22Rv1 (cell line): ENCODE data around the gene RHBDF1.
A peak's percentile ranks its signal among the peaks of the same experiment; 100 is the strongest.

ENCODE experiments used
- H3K27ac ChIP-seq: fragments of 450-650 bp; 2 replicates; pipeline ENCODE4 v1.5.1; 2017
- CTCF ChIP-seq: fragments of 450-650 bp; IDR thresholded peaks from 2 replicates; pipeline ENCODE4 v1.5.1; 2017; ENCODE audit warnings: mild to moderate bottlenecking
- ZFX ChIP-seq: fragments of 450-650 bp; IDR thresholded peaks from 2 replicates; pipeline ENCODE4 v1.6.1; 2017; ENCODE audit warnings: antibody characterized with exemption, borderline replicate concordance

Gene RHBDF1

GRCh38 chr16:85865-86264 is 13.4 kb upstream of the RHBDF1 start:
- no peak for TF ChIP-seq CTCF
- no peak for TF ChIP-seq ZFX
- no peak overlapping the region for H3K27ac ChIP-seq

GRCh38 chr16:85407-85782 is 13.0 kb upstream of the RHBDF1 start:
- H3K27ac ChIP-seq: no peak overlapping the region

DNA sequence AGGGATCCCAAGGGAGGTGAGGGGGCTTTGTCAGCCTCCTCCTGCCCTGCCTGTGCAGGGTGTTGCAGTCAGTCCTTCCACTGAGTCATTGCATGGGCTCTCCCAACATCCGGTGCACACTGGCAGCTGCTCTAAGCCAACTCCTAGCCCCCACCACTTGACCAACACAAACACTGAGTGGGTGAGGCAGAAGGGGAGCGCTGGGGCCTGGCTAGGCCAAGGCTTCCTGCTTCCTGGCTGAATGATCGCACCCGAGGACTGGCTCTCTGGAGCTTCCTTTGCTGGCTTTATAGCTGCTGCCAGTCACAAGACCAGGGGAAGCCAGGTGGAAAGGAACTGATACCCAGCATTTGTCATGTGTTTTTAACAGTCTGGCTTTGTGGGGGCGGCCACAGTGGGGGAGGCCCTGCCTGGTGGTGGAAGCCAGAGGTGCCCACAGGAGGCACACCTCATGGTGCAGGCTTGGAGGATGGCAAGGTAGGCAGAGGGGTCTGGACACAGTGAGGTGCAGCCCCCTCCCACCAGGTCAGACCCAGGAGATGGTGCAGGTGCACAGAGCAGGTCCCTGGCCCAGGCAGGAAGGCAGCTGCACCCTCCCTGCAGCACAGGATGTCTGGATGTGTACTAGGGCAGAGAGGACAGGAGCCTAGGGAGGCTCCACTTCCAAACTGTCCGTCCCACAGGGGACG is 12.4 kb upstream of the RHBDF1 start:
- no peak overlapping the region for H3K27ac ChIP-seq
- TF ChIP-seq CTCF: no peak
- no peak for TF ChIP-seq ZFX

More at GRCh38 chr16:85407-85782, 13.0 kb upstream of the RHBDF1 start:
- no peak for TF ChIP-seq CTCF
- TF ChIP-seq ZFX: no peak

DNA sequence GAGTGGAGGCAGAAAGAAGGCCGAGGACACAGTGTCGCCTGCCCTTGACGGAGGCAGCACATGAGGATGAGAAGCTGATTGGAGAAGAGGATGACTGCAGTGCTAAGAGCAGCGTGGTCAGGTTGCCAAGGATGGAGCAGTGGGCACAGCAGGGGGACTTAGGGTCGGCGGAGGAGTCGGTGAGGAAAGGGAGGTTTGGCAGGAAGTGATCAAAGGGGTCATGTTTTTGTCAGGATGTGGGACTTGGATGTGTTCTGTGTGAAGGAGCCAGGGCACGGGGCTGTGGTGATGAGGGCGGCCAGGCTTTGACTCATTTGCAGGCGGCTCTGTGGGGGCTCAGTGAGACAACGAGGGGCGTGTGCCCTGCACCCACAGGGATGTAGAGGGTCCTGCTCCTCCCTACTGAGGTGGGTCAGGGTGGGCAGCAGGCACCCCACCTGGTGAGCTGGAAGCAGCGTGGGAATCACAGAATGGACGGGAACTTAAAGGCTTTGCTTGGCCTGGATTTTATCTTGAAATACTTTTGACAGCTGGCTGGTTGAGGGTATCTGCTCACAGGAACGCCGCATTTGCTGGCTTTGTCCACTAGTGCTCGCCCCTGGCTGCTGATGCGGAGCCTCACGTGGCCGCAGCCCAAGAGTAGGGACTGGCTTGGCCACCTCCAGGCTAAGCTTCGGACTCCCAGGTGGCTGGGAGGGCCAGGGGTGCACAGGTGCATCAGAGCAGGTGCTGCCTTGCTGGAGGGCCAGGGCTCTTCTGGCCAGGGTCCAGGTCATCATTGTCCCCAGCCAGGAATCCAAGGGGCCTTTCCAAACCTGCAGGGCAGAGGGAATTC is 11.6 kb upstream of the RHBDF1 start:
- H3K27ac ChIP-seq: no peak overlapping the region
- no peak for TF ChIP-seq ZFX
- no peak for TF ChIP-seq CTCF

DNA sequence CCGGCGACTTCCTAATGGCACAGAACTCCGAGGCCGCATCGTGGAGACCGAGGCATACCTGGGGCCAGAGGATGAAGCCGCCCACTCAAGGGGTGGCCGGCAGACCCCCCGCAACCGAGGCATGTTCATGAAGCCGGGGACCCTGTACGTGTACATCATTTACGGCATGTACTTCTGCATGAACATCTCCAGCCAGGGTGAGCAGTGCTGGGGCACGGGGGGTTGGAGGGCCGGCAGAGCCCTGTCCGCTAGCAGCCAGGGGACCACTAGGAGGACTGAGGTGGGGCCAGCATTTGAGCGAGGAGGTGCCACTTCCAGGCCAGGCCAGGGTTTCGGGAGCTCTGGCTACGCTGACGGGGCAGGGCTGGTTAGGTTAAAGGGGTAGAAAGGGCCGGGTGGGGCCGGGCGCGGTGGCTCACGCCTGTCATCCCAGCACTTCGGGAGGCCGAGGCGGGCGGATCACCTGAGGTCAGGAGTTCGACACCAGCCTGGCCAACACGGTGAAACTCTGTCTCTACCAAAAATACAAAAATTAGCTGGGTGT is 10.7 kb upstream of the RHBDF1 start:
- H3K27ac ChIP-seq: no peak overlapping the region
- TF ChIP-seq CTCF: no peak
- no peak for TF ChIP-seq ZFX

GRCh38 chr16:79151-80054 is 7.0 kb upstream of the RHBDF1 start:
- peak overlapping the region; percentile 84 for H3K27ac ChIP-seq
- TF ChIP-seq ZFX: no peak
- no peak for TF ChIP-seq CTCF
